Astrocyte of the cerebellum (primary cell): ENCODE measurements around the gene SETD1A.

ENCODE experiments used
- DNase-seq: peaks from one replicate; pipeline ENCODE4 v3.0.0-alpha.2; 2011; ENCODE audit warnings: low read depth
- H3K4me3 ChIP-seq: 2 replicates; pipeline ENCODE4 v1.5.1; 2011; ENCODE audit warnings: mild to moderate bottlenecking, low read depth, low read length, moderate library complexity
- CTCF ChIP-seq: IDR thresholded peaks from 2 replicates; pipeline ENCODE4 v1.5.1; 2012; ENCODE audit warnings: low read length, low read depth, moderate library complexity, mild to moderate bottlenecking; ENCODE audit errors: missing control alignments
- in situ Hi-C: cut with HindIII; loops from 2 replicates; pipeline ENCODE4 v1.10.0; 2017; ENCODE audit warnings: low sequenced_read_pairs

Gene SETD1A

GRCh38 chr16:30969246-30969842, 11.8 kb downstream of the SETD1A start:
- in situ Hi-C loops, result no loop called here
- TF ChIP-seq CTCF, result no peak
- DNase-seq, result no peak
- H3K4me3 ChIP-seq, result no peak overlapping the region

- in situ Hi-C loops, result no loop called here
- H3K4me3 ChIP-seq, result no peak overlapping the region
- no peak for DNase-seq
- TF ChIP-seq CTCF, result no peak
Observed at GRCh38 chr16:30971298-30971697, 13.7 kb downstream of the SETD1A start.

- DNase-seq, result no peak
- TF ChIP-seq CTCF, result peak; percentile 30
- in situ Hi-C loops, result no loop called here
- H3K4me3 ChIP-seq, result no peak overlapping the region
Observed at GRCh38 chr16:30972872-30973271, 15.3 kb downstream of the SETD1A start.

- in situ Hi-C loops, result no loop called here
- H3K4me3 ChIP-seq, result no peak overlapping the region
- TF ChIP-seq CTCF, result no peak
- DNase-seq, result no peak
Observed at GRCh38 chr16:30974348-30974747, 16.8 kb downstream of the SETD1A start.

GRCh38 chr16:30976486-30976885, 18.9 kb downstream of the SETD1A start:
- H3K4me3 ChIP-seq, result no peak overlapping the region
- TF ChIP-seq CTCF, result no peak
- in situ Hi-C loops, result no loop called here
- no peak for DNase-seq

- DNase-seq, result no peak
- TF ChIP-seq CTCF, result peak; percentile 41
- in situ Hi-C loops, result no loop called here
- H3K4me3 ChIP-seq, result no peak overlapping the region
Observed at GRCh38 chr16:30977502-30977901, 19.9 kb downstream of the SETD1A start.
